HG03135 (cell line): ENCODE results near the gene SLCO2B1.

Source experiments
- ATAC-seq: cut with Tn5 transposase; IDR thresholded peaks from one replicate; pipeline ENCODE4 v1.9.1; 2021; ENCODE audit warnings: mild to moderate bottlenecking, moderate library complexity; ENCODE audit not compliant: unreplicated experiment

Gene SLCO2B1

DNA sequence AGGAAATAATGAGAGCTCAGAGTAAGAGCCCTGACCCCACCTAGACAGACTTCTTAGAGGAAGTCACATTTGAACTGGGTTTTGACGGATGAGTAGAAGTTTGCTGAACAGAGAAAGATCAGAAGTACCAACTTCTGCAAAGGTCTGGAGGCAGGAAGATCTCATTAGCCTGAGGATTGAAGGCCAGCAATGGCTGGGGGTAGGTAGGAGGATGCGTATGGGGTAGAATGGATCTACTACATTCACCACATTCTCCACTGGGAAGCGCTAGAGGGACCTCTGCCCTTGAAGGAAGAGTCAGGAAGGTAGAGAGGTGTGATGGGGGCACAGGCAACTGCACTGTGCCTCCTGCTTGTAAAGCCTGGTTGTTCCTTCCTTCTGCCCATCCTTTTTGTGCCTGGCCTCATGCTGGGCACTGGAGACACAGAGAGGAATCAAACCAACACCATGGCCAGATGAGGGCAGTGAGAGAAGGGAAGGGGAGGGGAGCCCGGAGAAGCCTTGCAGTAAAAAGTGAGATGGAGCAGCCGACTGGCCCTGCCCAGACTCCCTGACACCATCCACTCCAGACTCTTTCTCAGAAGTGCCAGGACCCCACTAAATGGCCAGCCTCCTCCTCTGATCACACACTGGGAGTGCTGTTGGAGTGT is 94.6 kb downstream of the SLCO2B1 start:
- ATAC-seq: no peak

DNA sequence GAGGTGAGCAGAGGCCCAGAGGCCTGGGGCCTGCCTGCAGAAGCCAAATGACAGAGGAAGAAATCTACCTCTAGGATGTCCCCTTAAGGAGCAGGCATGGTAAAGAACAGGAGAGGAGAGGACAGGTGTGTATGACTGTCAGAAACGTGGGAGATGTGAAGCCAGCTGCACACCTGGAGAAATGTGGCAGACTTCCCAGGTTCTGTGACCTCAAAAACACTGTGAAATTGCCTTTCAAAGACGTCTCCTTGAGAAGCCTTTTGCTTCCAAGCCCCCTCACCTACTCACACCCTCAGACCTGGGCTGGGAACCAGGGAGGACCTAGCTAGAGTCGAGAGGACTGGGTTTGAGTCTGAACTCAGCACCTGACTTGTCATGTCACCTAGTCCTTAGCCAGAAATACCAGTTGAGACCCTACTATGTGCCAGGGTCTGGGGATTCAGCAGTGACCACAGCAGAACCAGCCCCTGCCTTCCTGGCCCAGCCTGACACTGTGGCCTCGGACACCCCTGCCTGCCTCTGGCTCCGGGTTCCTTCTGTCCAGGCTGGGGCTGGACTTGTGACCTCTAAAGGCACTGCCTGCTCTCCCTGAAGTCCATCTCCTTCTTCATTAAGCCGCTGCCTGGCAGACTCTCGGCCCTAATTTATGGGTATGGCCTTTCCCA is 95.2 kb downstream of the SLCO2B1 start:
- no peak for ATAC-seq

DNA sequence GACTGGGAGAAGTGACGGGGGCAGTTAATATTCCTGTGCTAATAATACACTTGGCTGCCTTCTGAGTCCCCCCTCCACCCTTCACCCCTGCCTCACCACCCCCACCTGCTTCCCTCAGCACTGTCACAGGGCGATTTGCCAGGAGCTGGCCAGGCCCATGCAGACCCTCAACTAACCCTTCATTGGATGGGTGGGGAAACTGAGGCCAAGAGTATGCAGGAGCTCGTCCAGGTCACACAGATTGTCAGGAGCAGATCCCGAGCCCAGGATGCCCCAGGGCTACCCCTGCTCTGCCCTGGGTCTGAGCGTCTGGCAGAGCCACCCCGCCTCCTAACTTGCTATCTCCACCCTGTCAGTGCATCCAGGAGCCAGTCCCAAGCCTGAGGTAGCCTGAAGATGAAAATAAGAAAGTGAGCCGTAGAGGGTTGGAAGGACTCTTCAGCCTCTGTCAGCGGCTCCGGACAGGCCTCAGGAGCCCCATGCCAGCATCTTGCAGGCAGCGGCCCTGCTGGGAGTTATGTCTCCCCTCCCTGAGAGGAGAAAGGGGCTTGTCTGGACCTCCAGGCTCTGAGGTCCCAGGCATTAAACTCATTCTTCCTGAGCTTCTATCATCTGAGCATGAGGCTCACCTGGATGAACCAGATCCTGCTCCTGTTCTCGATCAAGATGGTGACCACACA is 95.9 kb downstream of the SLCO2B1 start:
- ATAC-seq: no peak

DNA sequence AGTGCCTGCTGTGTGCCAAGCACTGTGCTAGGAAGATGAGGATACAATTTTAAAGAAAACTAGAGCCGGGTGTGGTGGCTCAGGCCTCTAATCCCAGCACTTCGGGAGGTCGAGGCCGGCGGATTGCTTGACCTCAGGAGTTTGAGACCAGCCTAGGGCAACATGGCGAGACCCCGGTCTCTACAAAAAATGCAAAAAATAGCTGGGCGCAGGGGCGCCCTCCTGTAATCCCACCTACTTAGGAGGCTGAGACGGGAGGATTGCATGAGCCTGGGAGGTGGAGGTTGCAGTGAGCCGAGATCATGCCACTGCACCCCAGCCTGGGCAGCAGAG is 98.0 kb downstream of the SLCO2B1 start:
- ATAC-seq: no peak

DNA sequence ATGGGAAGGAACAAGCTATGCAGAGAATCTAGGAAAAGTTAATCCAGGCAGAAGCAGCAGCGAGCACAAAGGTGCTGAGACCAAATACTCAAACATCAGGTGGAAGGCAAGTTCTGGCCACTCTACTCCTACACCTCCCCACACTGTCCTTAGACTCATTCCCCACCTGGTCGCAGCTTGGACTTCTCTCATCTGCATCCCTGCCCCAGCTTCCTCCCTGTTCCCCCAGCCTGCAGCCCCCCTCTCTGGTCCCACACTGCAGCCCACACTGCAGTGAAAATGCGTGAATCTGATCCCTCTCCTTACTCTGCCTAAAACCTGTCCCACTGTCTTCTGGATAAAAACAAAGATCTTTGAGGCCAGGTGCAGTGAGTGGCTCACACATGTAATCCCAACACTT is 98.8 kb downstream of the SLCO2B1 start:
- no peak for ATAC-seq

DNA sequence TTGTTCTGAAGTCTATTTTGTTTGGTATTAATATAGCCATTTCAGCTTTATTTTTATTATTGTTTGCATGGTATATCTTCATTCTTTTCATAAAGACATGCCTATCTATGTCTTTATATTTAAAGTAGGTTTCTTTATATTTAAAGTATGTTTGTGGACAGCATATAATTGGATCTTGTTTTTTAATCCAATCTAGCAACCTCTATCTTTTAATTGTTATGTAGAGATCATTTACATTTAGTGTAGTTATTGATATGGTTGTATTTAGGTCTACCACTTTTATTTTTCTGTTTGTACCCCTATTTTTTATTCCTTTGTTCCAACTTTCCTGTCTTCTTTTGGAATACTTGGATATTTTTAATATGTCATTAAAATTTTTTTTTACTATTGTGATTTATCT is 103.4 kb downstream of the SLCO2B1 start:
- ATAC-seq: no peak
